Neural cell (in vitro differentiated cells): ENCODE data around the gene INSYN2B.

ENCODE experiments used
- POLR2AphosphoS5 ChIP-seq: IDR thresholded peaks from 2 replicates; pipeline ENCODE4 v1.6.1; 2012
- RAD21 ChIP-seq: fragments of 450-650 bp; conservative IDR thresholded peaks from 2 replicates; pipeline ENCODE4 v1.6.1; 2014; ENCODE audit warnings: antibody characterized with exemption, mild to moderate bottlenecking, moderate library complexity
- REST ChIP-seq: IDR thresholded peaks from 2 replicates; pipeline ENCODE4 v1.6.1; 2012; ENCODE audit warnings: borderline replicate concordance
- SMC3 ChIP-seq: fragments of 450-650 bp; conservative IDR thresholded peaks from 2 replicates; pipeline ENCODE4 v1.6.1; 2014; ENCODE audit warnings: antibody characterized with exemption, mild to moderate bottlenecking, moderate library complexity; ENCODE audit not compliant: poor library complexity
- TAF1 ChIP-seq: IDR thresholded peaks from 2 replicates; pipeline ENCODE4 v1.6.1; 2012; ENCODE audit warnings: low read depth
- TF ChIP-seq, protein P1 (sequence below): fragments of 450-650 bp; IDR thresholded peaks from 2 replicates; pipeline ENCODE4 v1.5.1; 2014; ENCODE audit warnings: antibody characterized with exemption, mild to moderate bottlenecking, moderate library complexity; ENCODE audit not compliant: poor library complexity, severe bottlenecking

DNA sequence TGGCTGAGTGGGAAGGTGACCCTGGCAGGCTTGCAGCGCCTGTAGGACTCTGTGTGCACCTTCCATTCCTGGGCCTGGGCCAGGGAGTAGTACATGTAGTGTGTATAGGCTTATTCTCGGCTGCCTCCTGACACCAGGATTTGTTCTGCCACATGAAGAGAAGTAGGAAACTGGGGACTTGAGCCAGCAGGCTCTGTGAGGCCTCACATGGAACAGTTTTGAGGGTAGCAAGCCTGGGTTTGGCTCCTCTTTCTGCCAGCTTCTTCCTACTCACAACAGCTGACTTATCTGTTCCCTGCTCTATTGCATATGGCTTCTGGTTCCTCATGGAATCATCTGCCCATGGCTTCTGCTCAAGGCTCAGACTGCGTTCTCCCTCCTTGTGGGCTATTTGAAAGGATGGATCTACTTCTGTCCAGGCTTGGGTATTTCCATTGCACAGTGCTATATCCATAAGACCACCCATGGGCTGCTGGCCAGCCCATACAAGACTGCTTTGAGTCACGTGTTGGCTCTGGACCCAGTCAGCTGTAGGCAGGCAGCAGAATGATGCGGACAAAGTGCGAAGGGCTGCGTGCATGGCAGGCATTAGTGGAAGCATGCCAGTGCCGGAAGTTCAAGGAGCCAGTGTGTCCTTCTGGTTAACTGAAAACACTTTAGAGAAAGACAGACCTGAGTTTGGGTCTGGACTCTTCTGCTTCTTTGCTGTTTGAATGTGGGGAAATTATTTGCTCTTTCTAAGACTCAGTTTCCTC lies 11.0 kb upstream of the INSYN2B start:
- TF ChIP-seq, protein P1, sequence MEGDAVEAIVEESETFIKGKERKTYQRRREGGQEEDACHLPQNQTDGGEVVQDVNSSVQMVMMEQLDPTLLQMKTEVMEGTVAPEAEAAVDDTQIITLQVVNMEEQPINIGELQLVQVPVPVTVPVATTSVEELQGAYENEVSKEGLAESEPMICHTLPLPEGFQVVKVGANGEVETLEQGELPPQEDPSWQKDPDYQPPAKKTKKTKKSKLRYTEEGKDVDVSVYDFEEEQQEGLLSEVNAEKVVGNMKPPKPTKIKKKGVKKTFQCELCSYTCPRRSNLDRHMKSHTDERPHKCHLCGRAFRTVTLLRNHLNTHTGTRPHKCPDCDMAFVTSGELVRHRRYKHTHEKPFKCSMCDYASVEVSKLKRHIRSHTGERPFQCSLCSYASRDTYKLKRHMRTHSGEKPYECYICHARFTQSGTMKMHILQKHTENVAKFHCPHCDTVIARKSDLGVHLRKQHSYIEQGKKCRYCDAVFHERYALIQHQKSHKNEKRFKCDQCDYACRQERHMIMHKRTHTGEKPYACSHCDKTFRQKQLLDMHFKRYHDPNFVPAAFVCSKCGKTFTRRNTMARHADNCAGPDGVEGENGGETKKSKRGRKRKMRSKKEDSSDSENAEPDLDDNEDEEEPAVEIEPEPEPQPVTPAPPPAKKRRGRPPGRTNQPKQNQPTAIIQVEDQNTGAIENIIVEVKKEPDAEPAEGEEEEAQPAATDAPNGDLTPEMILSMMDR, result no peak
- TF ChIP-seq REST (no peak), POLR2AphosphoS5 (no peak), TAF1 (no peak), SMC3 (no peak), RAD21 (no peak)
